AG09309 (cell line): ENCODE data around the gene AKAP6.
"Not testable (repeated sequence)": the region's sequence is repeated elsewhere in the genome, so short reads cannot be mapped to it uniquely, and the experiment has no call there.

Experiments used
- DNase-seq: peaks from one replicate; pipeline ENCODE4 v3.0.0-alpha.2; 2010; ENCODE audit warnings: low read depth
- H3K4me3 ChIP-seq: 2 replicates; pipeline ENCODE4 v1.5.1; 2011; ENCODE audit warnings: mild to moderate bottlenecking, low read depth, low read length, moderate library complexity; ENCODE audit not compliant: control insufficient read depth
- TF ChIP-seq, protein P1 (sequence below): IDR thresholded peaks from 2 replicates; pipeline ENCODE4 v1.5.1; 2011; ENCODE audit warnings: mild to moderate bottlenecking, low read depth, low read length, inconsistent platforms; ENCODE audit not compliant: insufficient read depth, control insufficient read depth; ENCODE audit errors: missing control alignments

AKAP6 gene

DNA sequence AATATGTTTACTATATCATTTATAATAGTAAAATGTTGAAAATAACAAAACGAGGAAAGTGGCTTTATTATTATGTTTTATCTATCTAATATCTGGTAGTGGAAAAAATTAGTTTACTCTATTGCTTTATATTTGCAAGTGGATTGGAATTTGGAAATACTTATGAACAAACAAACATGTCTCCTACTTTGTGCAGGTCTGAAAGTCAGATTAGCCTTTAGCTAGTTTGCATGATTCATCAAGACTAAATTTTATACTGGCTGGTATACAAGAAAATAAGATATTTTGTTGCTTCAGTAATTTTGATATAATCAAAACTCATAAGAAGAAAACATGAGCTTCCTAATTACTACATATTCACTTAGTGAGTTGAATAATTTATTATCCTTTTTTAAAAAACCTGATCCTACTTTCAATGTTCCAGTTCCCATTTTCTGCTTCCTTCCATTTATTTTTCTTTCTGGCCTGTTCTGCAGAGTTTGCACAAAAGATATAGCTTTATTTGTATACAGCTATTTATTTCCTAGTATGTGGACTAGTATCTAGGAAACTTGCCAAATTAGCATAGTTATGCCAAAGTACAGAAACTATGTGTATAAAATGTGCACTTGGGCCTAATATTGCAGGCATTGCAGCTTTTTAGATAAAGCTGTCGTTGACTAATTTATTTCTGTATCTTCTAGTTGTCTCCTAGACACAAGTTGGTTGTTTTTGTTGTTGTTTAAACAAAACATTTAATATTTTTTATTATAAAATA, 122.0 kb downstream of the AKAP6 start:
- DNase-seq, result no peak
- H3K4me3 ChIP-seq, result no peak overlapping the region
- TF ChIP-seq, protein P1, sequence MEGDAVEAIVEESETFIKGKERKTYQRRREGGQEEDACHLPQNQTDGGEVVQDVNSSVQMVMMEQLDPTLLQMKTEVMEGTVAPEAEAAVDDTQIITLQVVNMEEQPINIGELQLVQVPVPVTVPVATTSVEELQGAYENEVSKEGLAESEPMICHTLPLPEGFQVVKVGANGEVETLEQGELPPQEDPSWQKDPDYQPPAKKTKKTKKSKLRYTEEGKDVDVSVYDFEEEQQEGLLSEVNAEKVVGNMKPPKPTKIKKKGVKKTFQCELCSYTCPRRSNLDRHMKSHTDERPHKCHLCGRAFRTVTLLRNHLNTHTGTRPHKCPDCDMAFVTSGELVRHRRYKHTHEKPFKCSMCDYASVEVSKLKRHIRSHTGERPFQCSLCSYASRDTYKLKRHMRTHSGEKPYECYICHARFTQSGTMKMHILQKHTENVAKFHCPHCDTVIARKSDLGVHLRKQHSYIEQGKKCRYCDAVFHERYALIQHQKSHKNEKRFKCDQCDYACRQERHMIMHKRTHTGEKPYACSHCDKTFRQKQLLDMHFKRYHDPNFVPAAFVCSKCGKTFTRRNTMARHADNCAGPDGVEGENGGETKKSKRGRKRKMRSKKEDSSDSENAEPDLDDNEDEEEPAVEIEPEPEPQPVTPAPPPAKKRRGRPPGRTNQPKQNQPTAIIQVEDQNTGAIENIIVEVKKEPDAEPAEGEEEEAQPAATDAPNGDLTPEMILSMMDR, result no peak

DNA sequence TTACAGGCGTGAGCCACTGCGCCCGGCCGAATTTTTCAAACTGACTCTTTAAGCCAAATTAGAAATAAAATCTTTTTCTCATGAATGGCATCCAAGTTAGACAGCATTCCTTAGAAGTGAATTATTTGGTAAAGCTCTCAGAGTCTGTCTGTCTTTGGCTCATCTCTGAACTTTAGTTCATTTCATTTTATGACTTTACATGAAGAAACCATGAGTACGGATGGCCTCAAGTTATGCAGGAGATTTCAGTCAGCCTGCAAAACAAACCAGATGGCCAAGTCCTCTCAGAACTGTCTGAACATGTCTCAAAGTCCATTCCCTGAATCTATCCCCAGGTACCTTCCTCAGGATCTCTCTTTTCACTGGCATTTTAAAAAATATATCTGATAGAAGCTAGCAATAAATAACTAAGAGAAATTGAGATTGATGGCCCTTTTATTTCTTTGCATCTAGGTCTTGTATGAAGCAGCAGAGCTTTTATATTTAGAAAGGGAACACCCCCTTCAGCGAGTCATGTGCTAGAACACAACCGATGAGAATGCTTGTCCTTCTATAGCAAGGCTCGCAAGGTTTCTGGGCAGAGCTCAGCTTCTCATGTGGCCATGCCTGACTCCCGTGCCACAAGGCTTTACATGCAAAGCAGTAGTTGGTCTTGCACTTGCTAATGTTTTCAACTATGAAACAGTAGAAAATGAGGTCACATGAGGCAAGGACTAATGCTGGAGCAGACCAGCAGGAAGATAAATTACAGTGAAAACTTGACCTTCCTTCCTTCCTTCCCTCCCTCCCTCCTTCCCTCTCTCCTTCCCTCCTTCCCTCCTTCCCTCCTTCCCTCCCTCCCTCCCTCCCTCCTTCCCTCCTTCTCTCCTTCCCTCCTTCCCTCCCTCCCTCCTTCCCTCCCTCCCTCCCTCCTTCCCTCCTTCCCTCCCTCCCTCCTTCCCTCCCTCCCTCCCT, 125.0 kb downstream of the AKAP6 start:
- no peak for DNase-seq
- TF ChIP-seq, protein P1, result no peak
- no peak overlapping the region for H3K4me3 ChIP-seq

DNA sequence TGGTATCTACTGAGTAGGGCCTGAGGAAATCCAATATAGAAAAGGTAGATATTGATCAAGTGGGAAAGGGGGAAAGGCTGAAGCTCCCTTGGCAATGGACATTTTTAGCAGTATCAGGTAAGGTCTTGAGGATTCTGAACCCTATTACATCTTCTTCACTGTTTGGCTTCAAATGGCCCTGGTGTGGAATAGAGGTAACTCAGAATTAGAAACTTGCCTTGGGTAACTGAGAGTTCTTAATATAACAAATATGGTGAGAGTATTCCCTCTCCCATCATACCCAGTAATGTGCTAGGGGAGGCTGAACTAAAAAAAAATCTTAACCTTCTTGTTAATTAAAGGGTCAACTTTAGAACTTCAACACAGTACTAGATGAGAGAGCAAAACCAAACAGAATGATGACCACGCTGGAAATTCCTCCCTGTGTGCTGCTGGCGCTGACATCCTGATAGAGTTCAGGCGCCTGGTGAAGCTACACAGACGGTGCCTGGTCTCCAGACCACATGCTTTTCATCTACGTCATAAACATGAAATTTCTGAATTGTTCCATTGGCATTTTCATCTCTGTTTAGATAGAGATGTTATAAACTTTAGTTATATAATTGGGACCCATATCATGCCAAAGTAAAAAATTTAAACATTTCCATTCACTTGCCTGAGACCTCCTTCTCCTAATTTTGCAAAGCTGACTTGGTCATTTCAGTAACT, 128.3 kb downstream of the AKAP6 start:
- TF ChIP-seq, protein P1, result no peak
- no peak overlapping the region for H3K4me3 ChIP-seq
- no peak for DNase-seq

DNA sequence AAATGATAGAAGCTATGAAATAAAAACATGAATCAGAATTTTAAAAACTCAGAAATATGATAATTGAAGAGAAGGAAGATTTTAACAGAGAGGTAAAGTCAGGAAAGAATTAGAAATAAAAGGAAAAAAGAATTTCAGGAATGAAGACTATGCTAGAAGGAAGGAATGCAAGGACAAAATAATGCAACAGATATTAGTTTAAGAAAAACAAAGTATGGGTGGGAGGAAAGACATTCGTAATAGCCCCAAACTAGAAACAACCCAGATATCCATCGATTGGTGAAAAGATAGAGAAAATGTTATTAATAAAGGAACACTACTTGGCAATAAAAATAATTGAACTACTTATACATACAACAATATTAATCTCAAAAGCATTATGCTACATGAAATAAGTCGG, 129.6 kb downstream of the AKAP6 start:
- TF ChIP-seq, protein P1, result no peak
- H3K4me3 ChIP-seq, result no peak overlapping the region
- DNase-seq, result no peak

DNA sequence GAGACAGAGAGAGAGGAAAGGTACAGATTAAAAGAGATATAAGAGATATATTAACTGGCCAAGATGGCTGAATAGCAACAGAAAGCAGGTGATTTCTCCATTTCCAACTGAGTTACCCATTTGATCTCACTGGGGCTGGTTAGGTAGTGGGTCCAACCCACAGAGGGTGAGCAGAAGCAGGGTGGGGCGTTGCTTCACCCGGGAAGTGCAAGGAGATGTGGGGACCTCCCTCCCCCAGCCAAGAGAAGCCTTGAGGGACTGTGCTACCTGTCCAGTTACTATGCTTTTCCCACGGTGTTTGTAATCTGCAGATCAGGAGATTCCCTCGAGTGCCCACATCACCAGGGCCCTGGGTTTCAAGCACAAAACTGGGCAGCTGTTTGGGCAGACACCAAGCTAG, 131.2 kb downstream of the AKAP6 start:
- no peak overlapping the region for H3K4me3 ChIP-seq
- TF ChIP-seq, protein P1, result no peak
- DNase-seq, result no peak

DNA sequence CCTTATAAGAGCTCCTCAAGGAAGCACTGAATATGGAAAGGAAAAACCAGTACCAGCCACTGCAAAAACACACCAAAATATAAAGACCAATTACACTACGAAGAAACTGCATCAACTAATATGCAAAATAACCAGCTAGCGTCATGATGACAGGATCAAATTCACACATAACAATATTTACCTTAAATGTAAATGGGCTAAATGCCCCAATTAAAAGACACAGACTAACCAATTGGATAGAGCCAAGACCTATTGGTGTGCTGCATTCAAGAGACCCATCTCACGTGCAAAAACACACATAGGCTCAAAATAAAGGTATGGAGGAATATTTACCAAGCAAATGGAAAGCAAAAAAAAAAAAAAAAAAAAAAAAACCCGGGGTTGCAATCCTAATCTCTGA, 133.5 kb downstream of the AKAP6 start:
- DNase-seq, H3K4me3 ChIP-seq: not testable (repeated sequence)
